Ishikawa (cell line): ENCODE results near the gene TAF3.

Source experiments
- CEBPB ChIP-seq: IDR thresholded peaks from 2 replicates; pipeline ENCODE4 v1.6.1; 2012
- EP300 ChIP-seq: IDR thresholded peaks from 2 replicates; pipeline ENCODE4 v1.6.1; 2012; ENCODE audit warnings: borderline replicate concordance
- FOXM1 ChIP-seq: IDR thresholded peaks from 2 replicates; pipeline ENCODE4 v1.6.1; 2012; ENCODE audit warnings: low read depth, borderline replicate concordance
- NFIC ChIP-seq: IDR thresholded peaks from 2 replicates; pipeline ENCODE4 v1.6.1; 2012
- RAD21 ChIP-seq: IDR thresholded peaks from 2 replicates; pipeline ENCODE4 v1.6.1; 2012; ENCODE audit warnings: low read depth
- TAF1 ChIP-seq: IDR thresholded peaks from 2 replicates; pipeline ENCODE4 v1.6.1; 2012; ENCODE audit warnings: low read depth, mild to moderate bottlenecking
- ZBTB7A ChIP-seq: IDR thresholded peaks from 2 replicates; pipeline ENCODE4 v1.6.1; 2012; ENCODE audit warnings: low read depth
- TF ChIP-seq, protein P1 (sequence below): IDR thresholded peaks from 2 replicates; pipeline ENCODE4 v1.6.1; 2012

DNA sequence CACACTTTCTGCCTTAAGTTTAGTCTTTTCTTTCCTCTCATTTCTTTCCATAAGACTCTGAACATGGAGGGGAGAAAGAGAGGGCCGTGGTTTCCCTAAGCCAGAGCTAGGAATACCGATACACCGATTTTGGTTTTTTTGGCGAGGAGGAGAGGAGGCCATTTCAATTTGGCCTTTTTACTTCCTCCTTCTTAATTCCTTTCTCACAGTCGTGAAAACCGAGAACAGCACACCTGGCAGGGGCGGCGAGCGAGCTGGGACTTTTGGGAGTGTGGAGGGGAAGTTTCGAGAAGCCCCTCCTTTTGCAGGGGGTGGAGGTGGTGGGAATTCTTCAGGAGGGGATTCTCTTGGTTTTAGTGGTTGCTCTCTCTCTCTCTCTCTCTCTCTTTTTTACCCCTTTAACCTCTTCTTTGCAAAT, 242.4 kb downstream of the TAF3 start:
- TF ChIP-seq CEBPB (no peak), TAF1 (no peak), EP300 (no peak), RAD21 (no peak), NFIC (no peak), ZBTB7A (no peak), FOXM1 (no peak)
- TF ChIP-seq, protein P1, sequence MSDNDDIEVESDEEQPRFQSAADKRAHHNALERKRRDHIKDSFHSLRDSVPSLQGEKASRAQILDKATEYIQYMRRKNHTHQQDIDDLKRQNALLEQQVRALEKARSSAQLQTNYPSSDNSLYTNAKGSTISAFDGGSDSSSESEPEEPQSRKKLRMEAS: no peak
